HG02852 (cell line): ENCODE results near the gene NCOA1.
"Not testable (repeated sequence)": the region's sequence is repeated elsewhere in the genome, so short reads cannot be mapped to it uniquely, and the experiment has no call there.

Source experiments
- ATAC-seq: cut with Tn5 transposase; IDR thresholded peaks from one replicate; pipeline ENCODE4 v1.9.1; 2021; ENCODE audit warnings: mild to moderate bottlenecking, moderate library complexity; ENCODE audit not compliant: unreplicated experiment

The NCOA1 gene

GRCh38 chr2:24473626-24474025 is 17.4 kb upstream of the NCOA1 start:
- no peak for ATAC-seq

DNA sequence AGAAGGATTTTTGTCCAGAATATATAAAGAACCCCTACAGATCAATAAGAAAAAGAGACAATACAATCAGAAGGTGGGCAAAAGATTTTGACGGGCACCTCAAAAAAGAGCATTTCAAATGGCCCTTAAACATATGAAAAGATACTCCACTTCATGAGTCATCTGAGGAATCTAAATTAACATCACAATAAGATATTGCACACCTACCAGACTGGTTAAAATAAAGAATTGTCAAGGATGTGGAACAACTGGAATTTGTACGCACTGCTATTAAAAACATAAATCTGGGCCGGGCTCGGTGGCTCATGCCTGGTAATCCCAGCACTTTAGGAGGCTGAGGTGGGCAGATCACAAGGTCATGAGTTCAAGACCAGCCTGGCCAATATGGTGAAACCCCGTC is 17.0 kb upstream of the NCOA1 start:
- no peak for ATAC-seq

- no peak for ATAC-seq
Measured at GRCh38 chr2:24477229-24477628, 13.8 kb upstream of the NCOA1 start.

DNA sequence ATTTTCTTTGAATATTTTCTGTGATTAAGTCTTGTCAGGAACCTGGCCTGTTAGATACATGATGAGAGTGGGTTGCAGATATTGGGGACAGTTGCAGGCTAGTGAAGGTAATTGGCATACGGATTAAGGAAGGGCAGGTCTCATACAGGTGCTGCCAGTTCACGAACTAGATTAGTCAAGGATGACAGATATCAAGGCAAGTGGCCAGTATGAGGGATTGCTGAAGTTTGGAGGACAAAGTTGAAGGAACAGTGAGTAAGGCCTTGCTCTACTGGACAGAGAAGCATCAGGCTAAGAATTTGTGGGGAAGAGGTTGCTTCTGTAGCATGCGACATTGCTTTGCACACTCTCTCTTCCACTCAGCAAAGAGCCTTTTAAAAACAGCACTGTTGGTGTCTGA is 12.8 kb upstream of the NCOA1 start:
- ATAC-seq = no peak

- no peak for ATAC-seq
Measured at GRCh38 chr2:24480245-24480644, 10.8 kb upstream of the NCOA1 start.

GRCh38 chr2:24482251-24482971 is 8.6 kb upstream of the NCOA1 start:
- no peak for ATAC-seq

DNA sequence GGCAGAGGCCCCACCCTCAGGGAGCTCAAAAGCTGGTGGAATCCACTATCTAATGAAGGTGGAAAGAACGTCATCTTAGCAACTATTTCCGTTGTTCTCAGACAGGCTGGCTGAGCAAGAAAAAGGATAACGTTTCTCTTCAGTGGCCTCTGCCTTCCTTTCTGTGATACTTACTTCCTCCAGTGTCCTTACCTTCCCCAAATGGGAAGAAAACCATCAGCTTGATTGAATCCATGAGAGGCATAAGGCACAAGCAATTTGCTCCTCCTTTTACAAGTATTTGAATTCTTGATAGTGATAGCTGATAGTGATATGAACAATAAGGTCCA is 8.1 kb upstream of the NCOA1 start:
- ATAC-seq = no peak

- not testable (repeated sequence) for ATAC-seq
Measured at GRCh38 chr2:24484677-24485076, 6.4 kb upstream of the NCOA1 start.

DNA sequence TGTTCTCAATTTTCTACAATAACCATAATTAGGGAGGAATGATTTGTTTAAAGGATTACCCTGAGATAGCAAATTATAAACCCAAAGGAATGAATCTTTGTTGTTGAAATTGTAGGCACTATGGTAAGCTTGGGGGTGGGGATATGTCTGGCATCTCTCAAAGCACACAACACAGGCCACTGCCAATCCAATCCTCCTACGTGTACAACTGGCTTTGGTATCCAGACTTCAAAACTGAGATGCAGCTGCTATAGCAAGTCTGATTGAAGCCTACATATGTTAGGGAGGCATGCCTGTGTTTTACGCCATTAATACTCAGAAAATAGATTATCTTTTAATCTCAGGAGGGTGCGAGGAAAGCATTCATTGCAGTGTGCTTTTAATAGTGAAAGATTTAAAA is 5.9 kb upstream of the NCOA1 start:
- ATAC-seq = no peak

- no peak for ATAC-seq
Measured at GRCh38 chr2:24486636-24487205, 4.3 kb upstream of the NCOA1 start.

GRCh38 chr2:24489465-24490180 is 1.4 kb upstream of the NCOA1 start:
- no peak for ATAC-seq

DNA sequence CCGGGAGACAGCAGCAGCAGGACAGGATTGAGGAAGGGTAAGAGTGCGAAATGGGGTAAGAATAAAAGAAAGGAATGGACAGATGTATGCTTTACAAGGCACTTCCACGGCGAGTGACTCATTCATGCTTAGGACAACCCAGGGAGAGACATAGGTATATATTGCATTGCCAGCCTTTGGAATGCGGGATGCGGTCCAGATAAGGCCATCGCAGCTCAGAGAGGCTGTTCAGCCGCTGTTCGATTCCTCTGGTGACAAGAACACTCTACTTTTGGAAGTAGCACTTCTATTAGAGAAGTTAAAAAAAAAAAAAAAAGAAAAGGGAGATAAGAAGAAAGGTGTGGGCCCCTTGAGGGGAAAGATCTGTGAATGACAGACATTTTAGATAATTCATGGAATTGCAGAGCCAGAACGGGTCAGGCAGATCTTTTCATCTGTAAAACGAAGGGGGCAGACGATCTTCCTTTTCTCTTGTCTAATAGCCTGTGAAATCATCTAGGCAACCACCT is 819 bp upstream of the NCOA1 start:
- no peak for ATAC-seq

DNA sequence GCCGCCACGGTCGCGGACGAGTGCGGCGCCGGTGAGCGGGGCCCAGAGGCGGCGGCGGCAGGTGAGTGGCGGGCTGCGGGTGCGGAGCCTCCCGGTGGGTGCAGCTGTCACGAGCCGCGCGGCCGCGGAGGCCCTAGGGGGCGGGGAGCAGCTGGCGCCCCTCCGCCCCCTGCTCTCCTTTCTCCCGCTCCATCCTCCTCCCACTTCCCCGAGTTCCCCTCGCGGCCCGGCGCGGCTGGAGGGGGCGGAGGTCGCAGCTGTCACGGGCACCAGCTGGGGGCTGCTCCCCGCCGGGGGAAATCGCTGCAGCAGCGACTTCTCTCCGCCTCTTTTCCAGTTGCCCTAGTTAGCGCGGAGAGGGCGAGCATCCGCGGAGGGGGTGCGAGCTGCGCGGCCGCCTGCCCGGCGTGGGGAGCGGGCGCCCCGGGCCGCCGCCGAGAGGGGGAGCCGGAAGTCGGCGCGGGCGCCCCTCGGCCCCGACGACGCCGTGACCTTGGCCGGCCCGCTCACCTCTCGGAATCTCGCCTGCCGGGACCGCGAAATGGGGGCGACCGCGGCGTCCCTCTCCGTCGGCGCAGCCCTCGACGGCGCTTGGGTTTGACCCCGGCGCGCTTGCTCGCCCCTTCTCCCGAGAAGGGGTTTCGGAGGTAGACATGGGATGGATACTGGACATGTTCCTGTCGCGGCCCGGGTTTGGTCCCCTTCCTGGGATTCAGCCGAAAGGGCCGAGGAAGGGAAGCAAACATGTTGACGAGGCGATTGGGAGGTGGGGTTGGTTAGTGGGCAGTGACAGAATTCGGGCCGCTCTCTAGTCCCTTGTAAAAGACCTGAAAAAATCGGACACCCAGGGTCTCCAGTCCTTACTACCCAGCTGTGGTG is 727 bp downstream of the NCOA1 start:
- peak; percentile 45 for ATAC-seq

- ATAC-seq = no peak
Measured at GRCh38 chr2:24492421-24493279, 1.6 kb downstream of the NCOA1 start.

GRCh38 chr2:24493713-24494112 is 2.7 kb downstream of the NCOA1 start:
- ATAC-seq = no peak

- ATAC-seq = no peak
Measured at GRCh38 chr2:24494410-24494809, 3.4 kb downstream of the NCOA1 start.

- ATAC-seq = no peak
Measured at GRCh38 chr2:24495451-24495850, 4.4 kb downstream of the NCOA1 start.

DNA sequence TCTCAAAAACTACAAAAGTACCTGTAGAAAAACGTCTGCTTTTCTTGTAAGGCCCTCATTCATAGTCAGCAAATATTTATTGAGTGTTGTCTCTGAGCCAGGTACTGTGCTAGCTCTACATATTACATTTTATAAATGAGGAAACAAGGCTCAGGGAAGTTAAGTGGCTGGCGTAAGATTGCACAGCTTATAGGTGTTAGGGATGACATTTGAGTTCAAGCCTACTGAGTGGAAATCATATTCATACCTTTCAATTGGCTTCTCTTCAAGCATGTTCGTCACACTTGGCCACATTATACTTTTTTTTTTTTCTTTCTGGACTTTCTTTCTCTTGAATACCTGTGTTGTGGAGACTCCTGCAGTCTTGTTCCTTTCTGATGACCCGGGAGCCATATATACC is 5.9 kb downstream of the NCOA1 start:
- no peak for ATAC-seq

DNA sequence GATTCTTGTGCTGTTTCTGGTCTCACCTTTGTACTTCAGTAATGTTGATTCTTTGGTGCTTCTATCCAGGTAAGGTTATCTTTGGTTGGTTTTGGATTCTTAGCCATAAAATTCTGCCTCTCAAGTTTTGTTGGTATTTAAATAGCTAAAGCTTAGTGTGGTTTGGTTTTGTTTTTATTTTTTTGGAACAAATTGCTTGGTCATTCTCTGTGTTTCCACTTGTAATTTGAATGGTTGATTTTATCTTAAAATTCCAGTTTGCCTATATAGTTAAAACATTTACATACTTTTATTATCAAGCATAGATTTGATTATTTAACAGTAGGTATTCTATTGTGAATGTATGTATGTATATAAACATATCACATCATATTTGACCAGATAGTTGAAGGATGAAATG is 6.6 kb downstream of the NCOA1 start:
- no peak for ATAC-seq

- ATAC-seq = no peak
Measured at GRCh38 chr2:24498121-24498520, 7.1 kb downstream of the NCOA1 start.
